Mesothelial cell of epicardium (in vitro differentiated cells): ENCODE results near the gene HSPA4. TPM values are rescaled to one million over a fixed set of nuclear protein-coding genes. Genes with fewer than 3 reads are reported as not detected.

Experiments
- DNase-seq, 2 experiments: peaks; one replicate each; pipeline ENCODE4 v3.0.0; 2021; ENCODE audit warnings: low spot score in 2 of 2; ENCODE audit not compliant: unreplicated experiment in 2 of 2
- H3K27ac Mint-ChIP-seq: 2 replicates; pipeline ENCODE4 v1.8.0; 2021; ENCODE audit warnings: mixed read lengths
- H3K27me3 Mint-ChIP-seq: 2 replicates; pipeline ENCODE4 v1.8.0; 2021; ENCODE audit warnings: low read depth, mixed read lengths
- H3K36me3 Mint-ChIP-seq: 2 replicates; pipeline ENCODE4 v1.8.0; 2021; ENCODE audit warnings: mixed read lengths
- H3K4me1 Mint-ChIP-seq: 2 replicates; pipeline ENCODE4 v1.8.0; 2021; ENCODE audit warnings: mixed read lengths
- H3K4me3 Mint-ChIP-seq: 2 replicates; pipeline ENCODE4 v1.8.0; 2021; ENCODE audit warnings: mild to moderate bottlenecking, moderate library complexity, mixed read lengths
- H3K9me3 Mint-ChIP-seq: 2 replicates; pipeline ENCODE4 v1.8.0; 2021; ENCODE audit warnings: mixed read lengths
- total RNA-seq: library from RNA; stranded (reverse); gene quantifications from 3 replicates; pipeline ENCODE4 v1.2.1, GENCODE V29; 2021
- TF ChIP-seq, protein P1 (sequence below): fragments of 200-600 bp; sonication (generic); IDR thresholded peaks from one replicate; pipeline ENCODE4 v1.5.0; 2021; ENCODE audit warnings: antibody characterized with exemption; ENCODE audit not compliant: unreplicated experiment

The HSPA4 gene
- total RNA-seq, 1 donor from 2014 or later, result 111 TPM

DNA sequence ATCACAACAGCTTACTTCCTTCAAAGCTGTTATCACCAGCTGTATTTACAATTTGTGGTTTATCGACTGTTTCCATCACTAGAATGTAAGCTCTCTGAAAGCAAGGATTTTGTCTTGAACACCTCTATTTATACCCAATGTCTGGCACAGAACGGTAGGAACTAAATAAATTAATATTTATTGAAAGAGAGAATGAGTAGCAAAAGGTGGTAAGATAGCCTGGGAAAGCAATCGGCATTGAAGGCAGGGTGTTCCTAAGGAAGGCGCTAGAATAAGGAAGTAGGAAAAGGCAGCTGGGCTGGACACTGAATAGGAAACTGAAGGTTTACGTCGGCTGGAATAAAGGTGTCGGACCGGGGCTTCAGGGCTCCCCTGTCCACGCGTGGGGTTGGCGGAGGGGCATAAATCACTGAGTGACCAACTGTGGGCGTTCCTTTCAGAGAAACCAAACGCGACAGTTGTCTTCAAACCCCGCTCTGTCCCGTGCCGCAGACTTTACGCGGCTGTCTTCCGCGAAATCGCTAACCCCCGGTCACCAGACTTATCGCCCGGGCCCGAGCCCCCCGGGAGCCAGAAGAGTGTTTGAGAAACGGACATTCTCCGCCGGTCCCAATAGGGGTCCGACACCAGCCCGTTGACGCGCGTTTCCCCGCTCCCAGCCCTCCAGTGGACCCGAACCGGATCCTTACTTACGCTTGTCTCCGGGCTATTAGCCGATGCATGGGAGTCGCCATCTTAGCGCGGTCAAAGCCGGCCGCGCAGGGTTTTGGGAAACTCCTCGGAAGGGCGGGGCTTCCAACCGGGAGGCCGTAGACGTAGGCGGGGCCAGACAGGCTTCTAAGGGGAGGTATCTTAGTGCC lies 25.8 kb upstream of the HSPA4 start, which contains the start of gene ZCCHC10:
Gene ZCCHC10 (minus strand): TSS at position 746 of the 860 bp plus-strand sequence. CDS start 12 bp downstream, at position 734.
- Mint-ChIP-seq H3K4me1 (peaks cover 14% of the 10 kb centered on the region), H3K4me3 (peak within 1 kb of the TSS; percentile 96), H3K9me3 (no peaks in the 10 kb centered on the region), H3K36me3 (no peaks in the 10 kb centered on the region), H3K27me3 (no peaks in the 10 kb centered on the region), H3K27ac (peak within 1 kb of the TSS; percentile 99)
- DNase-seq, result peak; percentile 88 to 90
- TF ChIP-seq, protein P1, sequence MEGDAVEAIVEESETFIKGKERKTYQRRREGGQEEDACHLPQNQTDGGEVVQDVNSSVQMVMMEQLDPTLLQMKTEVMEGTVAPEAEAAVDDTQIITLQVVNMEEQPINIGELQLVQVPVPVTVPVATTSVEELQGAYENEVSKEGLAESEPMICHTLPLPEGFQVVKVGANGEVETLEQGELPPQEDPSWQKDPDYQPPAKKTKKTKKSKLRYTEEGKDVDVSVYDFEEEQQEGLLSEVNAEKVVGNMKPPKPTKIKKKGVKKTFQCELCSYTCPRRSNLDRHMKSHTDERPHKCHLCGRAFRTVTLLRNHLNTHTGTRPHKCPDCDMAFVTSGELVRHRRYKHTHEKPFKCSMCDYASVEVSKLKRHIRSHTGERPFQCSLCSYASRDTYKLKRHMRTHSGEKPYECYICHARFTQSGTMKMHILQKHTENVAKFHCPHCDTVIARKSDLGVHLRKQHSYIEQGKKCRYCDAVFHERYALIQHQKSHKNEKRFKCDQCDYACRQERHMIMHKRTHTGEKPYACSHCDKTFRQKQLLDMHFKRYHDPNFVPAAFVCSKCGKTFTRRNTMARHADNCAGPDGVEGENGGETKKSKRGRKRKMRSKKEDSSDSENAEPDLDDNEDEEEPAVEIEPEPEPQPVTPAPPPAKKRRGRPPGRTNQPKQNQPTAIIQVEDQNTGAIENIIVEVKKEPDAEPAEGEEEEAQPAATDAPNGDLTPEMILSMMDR, result no peak

DNA sequence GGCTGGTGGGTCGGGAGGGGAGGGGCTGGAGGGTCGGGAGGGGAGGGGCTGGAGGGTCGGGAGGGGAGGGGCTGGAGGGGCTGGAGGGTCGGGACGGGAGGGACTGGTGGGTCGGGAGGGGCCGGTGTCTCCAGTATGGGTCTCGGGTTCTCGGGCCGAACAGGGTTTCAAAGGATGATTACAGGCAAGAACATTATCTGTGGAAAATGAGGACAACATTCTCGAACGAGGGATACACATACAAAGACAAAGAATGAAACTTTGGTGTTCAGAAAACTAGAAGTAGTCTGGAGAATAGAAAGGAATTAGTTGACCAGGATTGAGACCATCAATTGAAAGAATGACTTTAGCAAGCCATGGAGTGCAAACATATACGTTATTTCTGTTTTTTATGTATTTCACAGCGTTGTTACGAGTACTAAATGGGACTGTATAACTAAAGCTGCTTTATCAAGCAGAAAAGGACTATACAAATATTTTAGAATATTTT lies 25.1 kb upstream of the HSPA4 start:
- H3K9me3 Mint-ChIP-seq, result no peaks in the 10 kb centered on the region
- TF ChIP-seq, protein P1, result no peak
- H3K27me3 Mint-ChIP-seq, result no peaks in the 10 kb centered on the region
- H3K4me3 Mint-ChIP-seq, result peak overlapping the region; percentile 96
- peak overlapping the region; percentile 87 for H3K27ac Mint-ChIP-seq
- no peak for DNase-seq
- H3K4me1 Mint-ChIP-seq, result peaks cover 14% of the 10 kb centered on the region
- H3K36me3 Mint-ChIP-seq, result no peaks in the 10 kb centered on the region

DNA sequence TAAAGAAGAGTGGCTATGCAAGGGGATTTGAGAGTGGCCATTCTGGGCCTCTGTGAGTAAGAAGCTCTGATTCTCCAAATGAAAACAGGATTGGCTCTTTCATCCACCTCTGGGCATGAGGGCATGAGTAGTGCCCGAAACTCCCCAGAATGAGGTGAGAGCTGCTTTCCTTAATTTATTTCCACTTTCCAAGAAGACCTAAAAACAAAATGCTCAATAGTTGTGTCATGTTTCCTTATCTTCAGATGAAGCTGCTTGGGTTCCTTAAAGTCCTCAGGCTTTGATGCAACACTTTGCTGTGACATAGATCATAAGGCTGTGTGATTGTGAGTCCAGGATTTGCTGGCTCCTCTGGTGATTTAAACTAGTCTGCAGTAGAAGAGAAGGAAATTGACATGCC lies 22.4 kb upstream of the HSPA4 start:
- Mint-ChIP-seq H3K36me3 (no peaks in the 10 kb centered on the region), H3K27me3 (no peaks in the 10 kb centered on the region), H3K4me3 (no peak overlapping the region), H3K4me1 (peaks cover 20% of the 10 kb centered on the region), H3K9me3 (no peaks in the 10 kb centered on the region), H3K27ac (no peak overlapping the region)
- TF ChIP-seq, protein P1, result no peak
- no peak for DNase-seq

DNA sequence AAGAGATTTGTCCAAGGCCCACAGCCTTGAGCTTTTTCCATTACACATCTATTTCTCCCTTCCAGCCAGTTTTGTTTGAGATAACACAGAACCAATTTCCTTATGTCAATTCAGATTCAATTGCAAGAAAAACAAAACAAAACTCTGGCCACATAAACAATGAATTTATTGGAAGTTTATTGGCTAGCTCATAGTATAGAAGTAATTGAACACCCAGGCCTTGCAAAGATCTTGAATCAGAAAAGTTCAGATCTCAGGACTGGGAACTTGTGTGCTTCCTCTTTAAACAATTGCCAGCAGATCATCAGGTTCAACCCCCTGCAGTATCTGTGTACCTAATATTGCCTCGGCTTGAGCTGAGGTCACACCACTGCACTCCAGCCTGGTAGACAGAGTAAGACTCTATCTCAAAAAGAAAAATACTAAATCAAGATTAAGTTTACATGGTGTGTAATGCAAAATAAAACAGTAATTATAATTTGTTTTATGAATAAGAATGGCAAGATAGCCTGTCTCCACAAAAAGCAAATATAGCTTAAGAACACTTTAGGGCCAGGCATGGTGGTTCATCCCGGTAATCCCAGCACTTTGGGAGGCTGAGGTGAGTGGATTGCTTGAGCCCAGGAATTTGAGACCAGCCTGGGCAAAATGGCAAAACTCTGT lies 21.3 kb upstream of the HSPA4 start:
- Mint-ChIP-seq H3K9me3 (no peaks in the 10 kb centered on the region), H3K27ac (no peak overlapping the region), H3K4me3 (no peak overlapping the region), H3K27me3 (no peaks in the 10 kb centered on the region), H3K36me3 (no peaks in the 10 kb centered on the region), H3K4me1 (peaks cover 18% of the 10 kb centered on the region)
- DNase-seq, result no peak
- TF ChIP-seq, protein P1, result no peak

DNA sequence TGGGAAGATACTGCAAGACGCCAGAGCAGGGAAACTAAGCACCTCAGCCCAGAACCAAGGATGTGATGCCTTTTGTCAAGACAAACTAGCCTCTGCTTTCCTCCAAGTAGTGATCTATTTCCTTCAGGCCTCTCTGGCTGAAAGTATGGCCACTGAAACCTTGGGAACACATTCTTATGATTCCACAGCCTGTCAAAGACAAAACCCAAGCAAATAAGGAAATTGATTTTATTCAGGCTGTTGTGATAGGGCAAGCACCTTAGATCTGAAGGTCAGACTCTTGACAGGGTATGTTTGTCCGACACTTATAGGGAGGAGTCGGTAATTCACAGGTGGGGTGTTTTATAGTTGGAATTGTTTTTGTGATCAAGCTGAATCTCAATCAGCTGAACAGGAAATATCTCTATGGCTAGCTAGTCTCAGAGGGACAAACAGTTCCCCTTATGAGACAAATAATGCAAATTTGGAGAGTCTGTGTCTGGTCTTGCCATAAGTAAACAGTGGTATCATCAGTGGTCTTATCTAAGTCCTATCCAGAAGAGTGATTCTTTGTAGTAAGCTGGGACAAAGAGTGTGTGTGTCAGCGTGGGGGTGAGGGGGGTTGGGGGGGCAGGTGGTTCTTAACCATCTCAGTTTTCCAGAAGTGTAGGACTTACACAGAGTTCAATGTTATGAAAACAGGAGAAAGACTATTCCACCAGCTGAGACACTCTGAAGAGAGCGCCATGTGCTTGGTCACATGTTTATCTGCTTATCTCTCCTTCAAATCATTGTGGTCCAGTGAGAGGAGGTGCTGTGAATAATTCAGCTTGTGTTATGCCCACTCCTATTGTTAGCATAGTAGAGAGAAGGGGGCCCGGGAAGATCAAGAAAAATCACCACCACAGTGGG lies 18.7 kb upstream of the HSPA4 start:
- TF ChIP-seq, protein P1, result no peak
- Mint-ChIP-seq H3K4me3 (no peak overlapping the region), H3K27me3 (no peaks in the 10 kb centered on the region), H3K9me3 (no peaks in the 10 kb centered on the region), H3K27ac (peak overlapping the region; percentile 80), H3K4me1 (peaks cover 13% of the 10 kb centered on the region), H3K36me3 (no peaks in the 10 kb centered on the region)
- no peak for DNase-seq
